Activated naive CD8-positive, alpha-beta T cell treated with anti-CD3 and anti-CD28 coated beads, Interleukin-2, amount 50 U/mL, for 24 hours (primary cell): Measurements from ENCODE around the gene KIAA0513.

Experiments
- ATAC-seq: fragments of 150-1000 bp; cut with Tn5 transposase; one replicate; pipeline ENCODE4 v1.10.0; 2021
- DNase-seq: peaks from one replicate; pipeline ENCODE4 v3.0.0; 2021
- H3K27ac Mint-ChIP-seq: one replicate; pipeline ENCODE4 v1.8.0; 2021; ENCODE audit warnings: mild to moderate bottlenecking, mixed read lengths
- H3K27me3 Mint-ChIP-seq: one replicate; pipeline ENCODE4 v1.8.0; 2021; ENCODE audit warnings: mixed read lengths
- H3K36me3 Mint-ChIP-seq: one replicate; pipeline ENCODE4 v1.8.0; 2021; ENCODE audit warnings: low read depth, mixed read lengths
- H3K4me1 Mint-ChIP-seq: one replicate; pipeline ENCODE4 v1.8.0; 2021; ENCODE audit warnings: mixed read lengths
- H3K4me3 Mint-ChIP-seq: one replicate; pipeline ENCODE4 v1.8.0; 2021; ENCODE audit warnings: mild to moderate bottlenecking, moderate library complexity, mixed read lengths
- H3K9me3 Mint-ChIP-seq: one replicate; pipeline ENCODE4 v1.8.0; 2021; ENCODE audit warnings: mixed read lengths

KIAA0513 gene

DNA sequence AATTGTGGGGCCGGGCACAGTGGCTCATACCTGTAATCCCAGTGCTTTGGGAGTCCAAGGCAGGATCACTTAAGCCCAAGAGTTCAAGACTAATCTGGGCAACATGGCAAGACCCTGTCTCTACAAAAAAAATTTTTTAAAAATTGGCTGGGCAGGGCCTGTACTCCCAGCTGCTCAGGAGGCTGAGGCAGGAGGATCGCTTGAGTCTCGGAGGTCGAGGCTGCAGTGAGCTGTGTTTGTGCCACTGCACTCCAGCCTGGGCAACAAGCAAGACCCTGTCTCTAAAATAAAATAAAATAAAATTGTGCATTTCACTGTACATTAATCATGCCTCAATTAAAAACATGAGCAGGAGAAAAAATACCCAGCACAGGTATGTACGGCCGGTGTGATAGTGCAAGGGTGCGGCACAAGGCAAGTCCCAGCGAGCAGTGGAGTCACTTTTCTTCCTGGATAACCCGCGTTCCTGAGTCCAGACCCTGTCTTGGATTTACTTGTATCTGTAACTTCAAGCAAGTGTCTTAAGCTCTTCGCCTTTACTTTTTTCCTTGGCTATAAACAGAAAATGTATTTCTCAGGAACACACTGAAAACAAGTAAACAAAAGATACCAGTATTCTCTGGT lies 27.6 kb upstream of the KIAA0513 start:
- H3K27me3 Mint-ChIP-seq = no peaks in the 10 kb centered on the region
- ATAC-seq (no peak), DNase-seq (no peak)
- peaks cover 50% of the 10 kb centered on the region for H3K4me1 Mint-ChIP-seq
- no peak overlapping the region for H3K27ac Mint-ChIP-seq
- H3K36me3 Mint-ChIP-seq = peaks cover 29% of the 10 kb centered on the region
- no peak overlapping the region for H3K4me3 Mint-ChIP-seq
- no peaks in the 10 kb centered on the region for H3K9me3 Mint-ChIP-seq

DNA sequence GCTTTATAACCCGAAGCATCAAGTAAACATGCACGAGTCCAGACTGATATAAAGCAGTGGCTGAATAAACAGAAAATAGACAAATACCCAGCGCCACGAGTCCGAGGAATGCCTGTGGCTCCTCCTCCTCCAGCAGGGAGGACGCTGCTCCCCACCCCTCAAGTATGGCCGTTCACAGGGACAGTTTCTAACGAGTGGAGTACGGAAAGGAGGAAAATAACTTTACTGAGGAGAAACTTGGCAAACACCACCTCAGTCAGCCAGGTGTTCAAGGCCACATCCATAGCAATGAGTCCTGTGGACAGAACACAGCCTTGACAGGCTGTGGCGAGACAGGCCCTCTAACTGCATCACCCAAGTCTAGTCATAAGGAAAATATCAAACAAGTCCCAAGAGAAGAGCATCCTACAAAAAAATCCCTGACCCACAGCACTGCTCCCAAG lies 25.5 kb upstream of the KIAA0513 start:
- Mint-ChIP-seq H3K27me3 (no peaks in the 10 kb centered on the region), H3K4me3 (peak overlapping the region; percentile 28), H3K36me3 (peaks cover 23% of the 10 kb centered on the region), H3K4me1 (peaks cover 41% of the 10 kb centered on the region), H3K9me3 (no peaks in the 10 kb centered on the region), H3K27ac (peak overlapping the region; percentile 81)
- DNase-seq = no peak
- ATAC-seq = no peak

DNA sequence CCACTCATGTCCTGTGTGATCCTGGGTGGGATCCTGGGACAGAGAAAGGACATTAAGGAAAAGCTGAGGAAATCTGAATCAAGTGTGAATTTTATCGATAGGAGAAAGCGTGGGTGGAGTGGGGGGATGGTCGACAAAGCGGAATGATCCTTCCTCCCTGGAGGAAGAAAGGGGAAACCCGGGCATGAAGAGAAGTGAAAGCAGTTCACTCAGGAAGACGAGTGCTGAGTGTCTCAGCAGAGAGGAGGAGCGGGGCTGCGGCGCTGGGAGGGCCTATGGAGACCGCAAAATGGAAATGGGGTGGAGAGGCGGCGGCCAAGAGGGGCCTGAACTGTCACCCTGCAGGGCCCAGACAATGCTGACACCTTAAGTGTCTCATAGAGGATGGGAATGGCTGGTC lies 25.0 kb upstream of the KIAA0513 start:
- H3K4me1 Mint-ChIP-seq = peaks cover 44% of the 10 kb centered on the region
- no peaks in the 10 kb centered on the region for H3K27me3 Mint-ChIP-seq
- DNase-seq = no peak
- H3K9me3 Mint-ChIP-seq = no peaks in the 10 kb centered on the region
- H3K27ac Mint-ChIP-seq = peak overlapping the region; percentile 81
- peaks cover 23% of the 10 kb centered on the region for H3K36me3 Mint-ChIP-seq
- H3K4me3 Mint-ChIP-seq = peak overlapping the region; percentile 29
- peak; percentile 68 for ATAC-seq

DNA sequence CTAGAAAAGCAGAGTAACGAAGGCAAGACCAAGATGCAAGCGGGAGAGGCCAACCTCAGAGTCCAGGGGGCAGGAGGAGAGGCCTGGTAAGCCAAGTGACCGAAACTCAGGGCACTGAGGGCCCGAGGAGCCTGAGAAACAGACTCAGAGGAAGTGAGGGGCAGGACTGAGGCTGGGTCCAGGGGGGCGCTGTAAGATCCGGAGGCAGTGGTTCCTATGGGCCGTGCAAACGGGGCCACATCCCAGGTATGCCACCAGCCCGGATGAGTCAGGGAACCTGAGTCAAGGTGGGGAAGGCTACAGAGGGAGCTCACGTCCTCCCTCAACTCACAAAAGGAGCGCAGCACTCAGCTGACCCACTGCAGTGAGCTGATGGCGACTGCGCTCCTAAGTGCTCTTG lies 24.5 kb upstream of the KIAA0513 start:
- Mint-ChIP-seq H3K36me3 (peaks cover 23% of the 10 kb centered on the region), H3K4me3 (peak overlapping the region; percentile 29), H3K9me3 (no peaks in the 10 kb centered on the region), H3K27ac (peak overlapping the region; percentile 81), H3K27me3 (no peaks in the 10 kb centered on the region), H3K4me1 (peaks cover 45% of the 10 kb centered on the region)
- DNase-seq = no peak
- no peak for ATAC-seq

DNA sequence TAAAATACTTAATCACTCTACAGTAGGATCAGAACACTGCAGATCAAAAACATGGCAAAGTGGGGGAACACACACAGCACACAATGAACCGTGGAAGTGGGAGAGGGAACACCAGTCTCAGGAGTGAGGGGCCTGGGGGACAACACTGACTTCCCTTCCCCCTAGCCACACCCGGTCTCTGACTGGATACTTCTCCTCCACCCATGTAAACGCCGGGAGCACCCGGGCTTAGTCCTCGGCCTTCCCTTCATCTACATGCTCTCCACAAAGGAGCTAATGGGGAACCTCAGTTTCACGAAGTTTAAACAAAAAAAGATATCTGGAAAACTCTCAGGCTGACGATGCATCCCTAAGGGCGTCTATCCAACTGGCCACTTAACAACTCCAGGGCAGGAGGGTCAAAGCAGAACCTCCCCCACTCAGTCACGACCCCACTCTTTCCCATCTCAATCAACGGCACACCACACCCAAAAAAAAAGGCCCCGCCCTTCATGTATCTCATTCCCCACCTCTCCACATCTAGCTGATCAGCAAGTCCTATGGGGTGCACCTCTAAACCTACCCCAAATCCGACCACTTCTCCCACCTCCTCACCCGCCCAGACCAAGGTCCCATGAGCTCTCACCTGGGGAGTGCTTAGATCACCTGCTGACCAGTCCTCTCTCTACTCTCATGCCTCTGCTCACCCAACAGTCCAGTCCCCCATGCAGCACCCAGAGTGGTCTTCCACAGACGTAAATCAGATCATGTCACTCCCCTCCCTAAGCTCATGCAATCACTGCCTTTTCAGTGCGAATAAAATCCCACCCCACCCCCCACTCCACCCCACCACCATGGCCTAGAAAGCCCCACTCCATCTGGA lies 23.6 kb upstream of the KIAA0513 start:
- Mint-ChIP-seq H3K27me3 (no peaks in the 10 kb centered on the region), H3K4me1 (peaks cover 52% of the 10 kb centered on the region), H3K27ac (peak overlapping the region; percentile 68), H3K4me3 (no peak overlapping the region), H3K36me3 (peaks cover 21% of the 10 kb centered on the region), H3K9me3 (no peaks in the 10 kb centered on the region)
- DNase-seq (no peak), ATAC-seq (no peak)

DNA sequence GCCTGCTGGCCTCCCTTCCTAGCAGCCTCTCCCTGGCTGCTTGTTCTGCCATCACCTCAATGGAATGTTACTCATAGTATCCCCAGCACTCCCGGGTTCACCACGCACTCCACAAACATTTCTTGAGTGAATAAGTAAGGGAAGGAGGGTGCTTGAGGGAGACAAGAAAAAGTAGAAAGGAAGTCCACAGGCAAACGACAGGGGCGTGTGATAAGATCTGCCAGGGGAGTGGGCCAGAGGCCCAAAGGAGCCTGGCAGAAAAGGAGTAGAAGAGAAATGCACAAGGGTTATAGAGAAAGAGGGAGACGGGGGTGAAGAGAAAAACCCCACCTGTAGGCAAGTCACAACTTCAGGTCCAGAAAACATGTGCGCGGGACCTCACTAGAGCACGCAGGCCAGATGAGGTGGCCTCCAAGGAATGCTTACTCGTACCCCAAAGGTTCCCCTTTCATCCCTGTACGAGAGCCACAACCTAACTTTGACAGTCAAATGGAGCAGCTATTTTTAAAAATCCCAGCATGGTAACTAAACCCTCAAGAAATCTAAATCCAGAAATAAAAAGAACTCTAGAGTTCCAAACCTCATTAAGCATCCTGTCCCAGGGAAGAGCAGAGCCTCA lies 22.9 kb upstream of the KIAA0513 start:
- Mint-ChIP-seq H3K36me3 (peaks cover 17% of the 10 kb centered on the region), H3K4me1 (peaks cover 57% of the 10 kb centered on the region), H3K9me3 (no peaks in the 10 kb centered on the region), H3K27me3 (no peaks in the 10 kb centered on the region), H3K4me3 (no peak overlapping the region), H3K27ac (no peak overlapping the region)
- ATAC-seq (no peak), DNase-seq (no peak)

DNA sequence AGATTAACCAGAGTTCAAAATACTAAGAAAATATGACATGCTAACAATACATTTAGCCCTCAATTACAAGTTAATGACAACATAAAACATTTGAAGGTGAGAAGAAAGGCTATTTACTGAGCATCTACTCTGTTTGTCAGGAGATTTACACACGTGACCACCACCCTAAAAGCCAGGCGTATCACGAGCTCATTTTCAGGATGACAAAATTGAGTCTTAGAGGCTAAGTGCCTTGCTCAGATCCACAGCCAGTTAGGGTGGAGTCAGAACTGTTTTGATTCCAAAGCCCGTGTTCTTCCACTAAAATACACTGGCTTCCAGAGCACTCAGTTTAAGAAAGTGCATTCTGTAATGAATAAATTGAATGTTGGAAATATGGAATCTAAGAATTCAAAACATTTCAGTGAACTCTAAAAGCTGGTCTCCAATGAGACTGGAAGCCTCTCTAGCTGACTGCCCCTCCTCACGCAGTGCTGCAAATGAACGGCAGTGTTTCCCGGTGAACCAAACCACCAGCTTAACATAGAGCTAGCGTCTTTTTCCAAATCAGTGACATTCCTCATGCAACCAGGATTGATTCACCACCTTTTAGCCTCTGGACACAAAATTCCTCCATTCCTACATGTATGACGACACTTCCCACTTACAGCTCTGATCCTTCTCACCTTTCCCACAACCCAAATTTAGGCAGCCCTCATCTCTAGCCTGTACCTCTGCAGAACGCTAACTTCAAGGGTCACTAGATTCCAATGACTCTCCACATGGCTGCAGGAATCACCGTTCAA lies 22.1 kb upstream of the KIAA0513 start:
- Mint-ChIP-seq H3K27me3 (no peaks in the 10 kb centered on the region), H3K9me3 (no peaks in the 10 kb centered on the region), H3K36me3 (peaks cover 16% of the 10 kb centered on the region), H3K4me1 (peaks cover 65% of the 10 kb centered on the region), H3K27ac (no peak overlapping the region), H3K4me3 (no peak overlapping the region)
- ATAC-seq (no peak), DNase-seq (no peak)

DNA sequence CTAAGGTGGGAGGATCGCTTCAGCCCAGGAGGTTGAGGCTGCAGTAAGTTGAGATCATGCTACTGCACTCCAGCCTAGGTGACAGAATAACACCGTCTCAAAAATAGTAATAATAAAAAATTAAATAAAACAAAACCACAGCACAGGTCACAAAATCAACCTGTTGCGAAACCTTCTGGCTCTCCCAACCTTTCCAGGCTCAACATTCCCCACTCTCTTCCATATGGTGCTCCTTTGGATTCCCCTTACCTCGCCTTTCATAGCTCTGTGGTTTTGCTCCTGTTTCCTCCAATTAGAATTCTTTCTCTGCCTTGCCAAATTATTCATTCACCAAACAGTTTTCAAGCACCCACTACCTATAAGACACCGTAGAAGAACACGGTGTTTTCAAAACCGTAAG lies 21.0 kb upstream of the KIAA0513 start:
- H3K36me3 Mint-ChIP-seq = peaks cover 13% of the 10 kb centered on the region
- no peak overlapping the region for H3K27ac Mint-ChIP-seq
- peaks cover 65% of the 10 kb centered on the region for H3K4me1 Mint-ChIP-seq

DNA sequence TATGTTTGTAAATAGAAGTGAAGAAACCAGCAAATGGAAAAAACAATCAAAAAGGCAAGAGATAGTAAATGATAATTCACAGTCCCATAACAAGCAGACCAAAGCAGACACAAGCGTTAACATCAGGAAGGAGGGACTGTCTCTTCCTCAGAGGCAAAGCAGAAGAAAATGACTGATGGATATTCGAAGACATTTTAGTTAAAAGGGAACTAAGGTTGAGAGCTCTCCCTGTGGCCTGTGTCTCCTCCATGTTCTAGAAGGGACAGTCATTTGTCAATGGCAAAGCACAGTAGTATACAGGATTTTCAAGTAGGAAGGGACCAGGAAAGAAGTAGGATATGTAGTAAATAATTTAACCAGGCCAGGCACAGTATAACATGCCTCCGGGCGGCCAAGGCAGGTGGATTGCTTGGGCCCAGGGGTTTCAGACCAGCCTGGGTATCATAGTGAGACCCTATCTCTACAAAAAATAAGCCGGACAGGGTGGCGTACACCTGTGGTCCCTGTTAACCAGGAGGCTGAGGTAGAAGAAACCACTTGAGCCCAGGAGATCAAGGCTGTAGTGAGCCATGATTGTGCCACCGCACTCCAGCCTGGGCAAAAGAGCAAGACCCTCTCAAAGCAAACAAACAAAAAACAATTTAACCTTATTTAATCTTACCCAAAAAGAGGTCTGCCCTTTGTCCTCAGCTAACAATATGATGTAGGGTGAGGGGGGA lies 19.9 kb upstream of the KIAA0513 start:
- DNase-seq (no peak), ATAC-seq (no peak)
- no peaks in the 10 kb centered on the region for H3K9me3 Mint-ChIP-seq
- H3K4me1 Mint-ChIP-seq = peaks cover 58% of the 10 kb centered on the region
- no peak overlapping the region for H3K4me3 Mint-ChIP-seq
- peaks cover 7% of the 10 kb centered on the region for H3K36me3 Mint-ChIP-seq
- H3K27me3 Mint-ChIP-seq = no peaks in the 10 kb centered on the region
- H3K27ac Mint-ChIP-seq = no peak overlapping the region

More for the DNA sequence above, 21.0 kb upstream of the KIAA0513 start:
- DNase-seq (no peak), ATAC-seq (no peak)
- Mint-ChIP-seq H3K4me3 (no peak overlapping the region), H3K27me3 (no peaks in the 10 kb centered on the region), H3K9me3 (no peaks in the 10 kb centered on the region)

DNA sequence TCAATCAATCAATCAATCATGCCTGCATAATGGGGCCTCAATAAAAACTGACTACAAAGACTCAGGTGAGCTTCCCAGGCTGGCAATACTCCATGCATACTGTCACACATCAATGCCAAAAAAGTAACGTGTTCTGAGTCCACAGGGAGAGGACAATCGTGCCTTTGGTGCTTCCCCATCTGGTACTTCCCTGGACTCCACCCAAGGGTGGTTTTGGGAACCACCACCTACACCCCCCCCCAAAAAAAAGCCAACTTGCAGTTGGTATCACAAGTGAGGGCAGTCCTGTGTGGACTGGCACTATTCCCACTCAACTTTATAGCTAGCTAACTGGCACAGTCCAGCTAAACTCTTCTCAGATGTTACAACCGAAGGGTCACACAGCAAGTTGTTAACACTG lies 19.3 kb upstream of the KIAA0513 start:
- Mint-ChIP-seq H3K27me3 (no peaks in the 10 kb centered on the region), H3K36me3 (peaks cover 5% of the 10 kb centered on the region), H3K9me3 (no peaks in the 10 kb centered on the region), H3K4me1 (peaks cover 51% of the 10 kb centered on the region), H3K27ac (no peak overlapping the region), H3K4me3 (no peak overlapping the region)
- no peak for DNase-seq
- no peak for ATAC-seq

DNA sequence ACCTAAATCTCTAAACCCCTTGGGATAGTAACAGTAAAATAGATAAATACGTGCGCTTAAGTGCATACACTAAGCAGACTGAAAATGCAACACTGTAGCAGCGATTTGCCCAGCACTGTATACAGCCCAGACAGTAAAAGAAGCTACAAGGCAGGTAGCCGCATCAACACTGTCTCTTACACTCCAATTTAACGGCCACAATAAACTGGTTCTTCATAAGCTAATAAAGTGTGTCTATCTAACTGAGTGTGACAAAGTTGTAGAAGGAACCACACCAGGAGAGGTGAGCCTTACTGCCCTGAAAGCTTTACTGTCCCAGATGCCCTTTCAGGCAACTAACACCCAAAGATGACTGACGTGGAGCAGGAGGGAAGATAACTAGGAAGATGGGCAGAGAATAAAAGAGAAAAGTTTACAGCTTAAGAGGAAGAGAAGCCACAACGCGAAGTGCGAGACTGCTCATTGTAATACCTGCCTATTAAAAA lies 17.1 kb upstream of the KIAA0513 start:
- Mint-ChIP-seq H3K36me3 (peaks cover 2% of the 10 kb centered on the region), H3K4me3 (peak overlapping the region; percentile 97), H3K9me3 (no peaks in the 10 kb centered on the region), H3K27ac (peak overlapping the region; percentile 87), H3K4me1 (peaks cover 33% of the 10 kb centered on the region), H3K27me3 (no peaks in the 10 kb centered on the region)
- DNase-seq = no peak
- ATAC-seq = peak; percentile 2

DNA sequence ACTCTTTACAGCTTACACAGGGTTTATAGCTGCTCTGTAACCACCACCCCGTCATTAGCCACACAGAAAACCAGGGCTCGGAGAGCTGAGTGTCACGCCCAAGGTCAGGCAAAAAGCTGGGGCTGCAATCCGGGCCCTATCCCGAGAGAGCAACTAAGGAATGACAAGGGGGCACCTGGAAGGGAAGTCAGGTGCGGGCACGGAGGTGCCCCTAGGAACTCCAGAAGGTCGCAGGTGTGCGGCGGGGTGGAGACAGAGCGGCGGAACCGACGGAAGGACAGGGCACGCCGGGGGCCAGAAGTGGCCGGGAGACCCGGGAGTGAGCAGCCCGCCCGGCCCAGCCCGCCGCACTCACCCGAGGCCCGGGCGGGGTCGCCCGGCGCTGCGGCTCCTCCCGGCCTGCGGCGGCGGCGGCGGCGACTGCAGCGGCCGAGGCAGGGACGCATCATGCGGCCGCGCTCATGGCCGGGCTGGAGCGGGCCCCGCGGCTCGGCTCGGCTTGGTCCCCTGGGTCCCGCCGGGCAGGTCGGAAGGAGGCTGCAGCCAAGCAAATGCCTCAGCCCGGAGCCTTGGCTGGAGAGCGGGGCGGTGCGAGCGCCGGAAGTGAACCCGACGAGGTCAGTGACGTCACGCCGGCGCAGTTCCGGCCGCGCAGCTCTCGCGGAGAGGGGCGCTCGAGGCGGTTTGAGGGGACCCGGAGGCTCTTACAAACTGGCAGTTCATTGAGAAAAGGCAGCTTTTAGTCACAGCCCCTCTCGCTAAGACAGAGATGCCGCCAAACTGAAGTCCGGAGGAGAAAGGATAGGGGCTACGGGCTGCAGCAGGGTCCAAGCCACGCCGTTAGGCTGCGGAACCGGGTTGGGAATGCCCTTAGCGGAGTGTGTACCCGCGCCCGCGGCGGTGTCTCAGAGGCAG lies 16.4 kb upstream of the KIAA0513 start, which contains the start of gene ZDHHC7:
TSS of gene ZDHHC7 (minus strand) at position 605 of the 915 bp plus-strand sequence. CDS start 20,917 bp downstream, outside the sequence.
- DNase-seq (peak; percentile 90), ATAC-seq (peak; percentile 95)
- Mint-ChIP-seq H3K9me3 (no peaks in the 10 kb centered on the region), H3K4me3 (peak within 1 kb of the TSS; percentile 97), H3K27ac (peak within 1 kb of the TSS; percentile 88), H3K36me3 (peaks cover 2% of the 10 kb centered on the region), H3K4me1 (peaks cover 32% of the 10 kb centered on the region), H3K27me3 (no peaks in the 10 kb centered on the region)

DNA sequence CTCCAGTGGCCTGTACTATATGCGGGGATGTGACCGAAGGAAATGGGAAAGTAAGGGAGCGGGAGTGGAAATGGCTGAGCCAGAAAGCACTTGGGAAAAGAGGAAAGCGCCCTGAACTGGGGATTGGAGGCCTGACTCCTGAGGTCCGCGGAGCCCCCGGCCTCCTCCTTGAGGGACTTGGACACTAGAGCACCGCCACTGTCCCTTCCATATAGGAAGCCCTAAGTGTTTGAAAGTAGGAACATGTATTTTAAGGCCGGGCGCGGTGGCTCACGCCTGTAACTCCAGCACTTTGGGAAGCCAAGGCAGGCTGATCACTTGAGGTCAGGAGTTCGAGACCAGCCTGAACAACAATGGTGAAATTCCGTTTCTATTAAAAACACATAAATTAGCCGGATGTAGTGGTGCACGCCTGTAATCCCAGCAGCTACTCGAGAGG lies 15.7 kb upstream of the KIAA0513 start:
- DNase-seq (no peak), ATAC-seq (no peak)
- no peaks in the 10 kb centered on the region for H3K9me3 Mint-ChIP-seq
- H3K4me1 Mint-ChIP-seq = peaks cover 37% of the 10 kb centered on the region
- H3K36me3 Mint-ChIP-seq = peaks cover under 1% of the 10 kb centered on the region
- H3K27me3 Mint-ChIP-seq = no peaks in the 10 kb centered on the region
- H3K4me3 Mint-ChIP-seq = peak overlapping the region; percentile 86
- H3K27ac Mint-ChIP-seq = peak overlapping the region; percentile 88
